ENCODE results near the gene HIPK2. TPM values are rescaled to one million over a fixed set of nuclear protein-coding genes. Genes with fewer than 3 reads are reported as not detected.

The HIPK2 gene
- total and polyA plus RNA-seq, 2 of the 4 experiments (the other 2 are of a cell fraction): 22.0 to 27.1 TPM

- Histone ChIP-seq H2BK120ac (ENCODE audit: low read depth, low read length) (no peak overlapping the region), H3K4me1 (ENCODE audit: control insufficient read depth, insufficient read depth, low read length) (peaks cover 46% of the 10 kb centered on the region), H3K4me2 (ENCODE audit: low read depth, low read length) (no peak overlapping the region), H3K9me3 (ENCODE audit: control insufficient read depth, insufficient read depth, low read length) (no peaks in the 10 kb centered on the region), H4K20me1 (ENCODE audit: insufficient read depth, low read length) (peaks cover 99% of the 10 kb centered on the region), H2AFZ (replicated peaks; ENCODE audit: low read length, poor library complexity) (no peak overlapping the region), H3K79me1 (ENCODE audit: low read depth in 1 of 2, low read length in 2 of 2) (peaks cover 44 to 96% of the 10 kb centered on the region in 2 experiments), H3K36me3 (ENCODE audit: control insufficient read depth, insufficient read depth, low read length) (peaks cover 31% of the 10 kb centered on the region), H2BK5ac (ENCODE audit: low read depth, low read length, poor library complexity, severe bottlenecking) (no peak overlapping the region), H4K91ac (ENCODE audit: insufficient read depth, low read depth, low read length) (no peak overlapping the region), H4K8ac (ENCODE audit: low read depth in 2 of 2, low read length in 2 of 2) (no peak overlapping the region), H3K27ac (ENCODE audit: insufficient read depth, low read length) (no peak overlapping the region), H3K18ac (ENCODE audit: low read depth, low read length) (no peak overlapping the region), H3K4me3 (ENCODE audit: insufficient read depth, low read depth, low read length) (no peak overlapping the region), H3K9ac (ENCODE audit: low read depth, low read length) (no peak overlapping the region), H3K9me1 (ENCODE audit: insufficient read depth, low read length) (peaks cover 69% of the 10 kb centered on the region), H3K56ac (ENCODE audit: extremely low read depth, insufficient read depth, low read length) (no peak overlapping the region), H2AK9ac (replicated peaks; ENCODE audit: low read depth, low read length, poor library complexity) (no peak overlapping the region), H2BK20ac (ENCODE audit: low read depth, low read length) (no peak overlapping the region), H3K27me3 (ENCODE audit: control insufficient read depth, insufficient read depth, low read length) (no peaks in the 10 kb centered on the region), H3K4ac (ENCODE audit: low read depth, low read length) (peak overlapping the region; percentile 41; the same call in 1 of the 2 replicates), H2BK15ac (ENCODE audit: low read depth, low read length) (no peak overlapping the region), H4K5ac (ENCODE audit: low read depth, low read length) (no peak overlapping the region), H3K14ac (replicated peaks; ENCODE audit: low read depth, low read length) (no peak overlapping the region), H2AK5ac (ENCODE audit: low read depth, low read length) (0 out of 2 replicates have a peak overlapping the region, but pooled peaks have one; percentile 31), H3K23ac (ENCODE audit: low read depth, low read length) (0 out of 2 replicates have a peak overlapping the region, but pooled peaks have one; percentile 67)
- ChIA-PET POLR2A (ENCODE audit: unreplicated experiment) (no interaction called here), CTCF (no interaction called here)
- DNase-seq (peak; percentile 40), ATAC-seq (ENCODE audit: low read depth) (no peak)
- intact Hi-C loops (cut with micrococcal nuclease) (no loop called here), dilution Hi-C loops (cut with HindIII; ENCODE audit: low sequenced_read_pairs, unreplicated experiment) (no loop called here), in situ Hi-C loops (cut with MboI; ENCODE audit: low sequenced_read_pairs) (no loop called here)
- no peak for TF ChIP-seq NFE2L2 (IDR thresholded peaks at IDR 0.05; ENCODE audit: low read depth, low read length)
- no peak for TF ChIP-seq SMC3 (IDR thresholded peaks at IDR 0.05; ENCODE audit: low read depth, low read length)
- no peak for TF ChIP-seq FOS (IDR thresholded peaks at IDR 0.05; ENCODE audit: low read depth, low read length)
- TF ChIP-seq USF2 (IDR thresholded peaks at IDR 0.05; ENCODE audit: low read depth, low read length): no peak
- no peak for TF ChIP-seq RAD21 (IDR thresholded peaks at IDR 0.05; ENCODE audit: low read length)
- no peak for TF ChIP-seq BHLHE40 (IDR thresholded peaks at IDR 0.05; ENCODE audit: low read depth, low read length)
- no peak for TF ChIP-seq RCOR1 (IDR thresholded peaks at IDR 0.05; ENCODE audit: insufficient replicate concordance, low read length)
- no peak for TF ChIP-seq MXI1 (IDR thresholded peaks at IDR 0.05; ENCODE audit: borderline replicate concordance, low read depth, low read length)
- TF ChIP-seq MAFK (IDR thresholded peaks at IDR 0.05; ENCODE audit: low read depth, low read length): no peak
- TF ChIP-seq ELK1 (IDR thresholded peaks at IDR 0.05; ENCODE audit: borderline replicate concordance, low read depth, low read length): no peak
- TF ChIP-seq CEBPB (IDR thresholded peaks at IDR 0.05; ENCODE audit: low read depth, low read length): no peak
- 50% methylated on average over 1 of the region's 10 CpGs; no CpG with 5 or more reads in 1 of the 2 experiments for WGBS, 2 experiments (ENCODE audit: extremely low coverage in 2 of 2, insufficient read length in 1 of 2)
- BruUV-seq (replicated peaks): no TSS peak
These were observed 33.6 kb downstream of the HIPK2 start for GRCh38 chr7:139743967-139744767.

Data from IMR-90 (cell line).